HG02943 (cell line): Measurements from ENCODE around the gene LSM2.
"Not testable (repeated sequence)": the region's sequence is repeated elsewhere in the genome, so short reads cannot be mapped to it uniquely, and the experiment has no call there.

Experiments used
- ATAC-seq: cut with Tn5 transposase; IDR thresholded peaks from one replicate; pipeline ENCODE4 v1.9.1; 2021; ENCODE audit warnings: mild to moderate bottlenecking, low read depth, moderate library complexity; ENCODE audit not compliant: unreplicated experiment

Gene LSM2

DNA sequence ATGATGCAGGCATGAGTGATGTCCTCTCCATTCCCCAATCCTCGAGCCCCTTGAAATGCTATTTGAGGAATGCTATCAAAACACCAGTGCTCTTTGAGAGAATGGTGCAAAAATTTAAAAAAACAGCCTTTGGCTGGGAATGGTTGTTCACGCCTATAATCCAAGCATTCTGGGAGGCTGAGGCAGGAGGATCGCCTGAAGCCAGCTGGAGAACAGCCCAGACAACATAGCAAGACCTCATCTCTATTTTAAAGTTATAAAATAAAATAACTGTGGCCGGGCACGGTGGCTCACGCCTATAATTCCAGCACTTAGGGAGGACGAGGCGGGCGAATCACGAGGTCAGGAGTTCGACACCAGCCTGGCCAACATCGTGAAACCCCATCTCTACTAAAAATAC is 7.0 kb downstream of the LSM2 start:
- ATAC-seq, result no peak

DNA sequence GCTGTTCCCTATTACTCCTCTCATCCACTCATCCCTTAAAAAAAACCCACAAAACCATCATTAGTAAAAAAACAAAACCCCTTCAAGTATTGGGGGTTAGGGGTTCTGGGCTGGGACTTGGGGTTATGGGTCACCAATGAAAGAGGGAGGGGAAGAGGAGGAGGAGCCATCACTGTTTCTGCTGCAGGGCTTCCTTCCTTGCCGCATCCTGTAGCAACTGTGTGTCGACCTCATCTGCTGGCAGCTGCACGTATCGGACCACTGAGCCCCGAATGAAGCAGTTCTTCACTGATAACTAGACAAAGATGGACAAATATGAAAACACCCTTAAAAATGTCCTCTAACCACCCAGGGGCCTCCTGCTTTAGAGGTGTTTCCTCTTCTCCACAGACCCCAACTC is 9.2 kb downstream of the LSM2 start:
- ATAC-seq, result no peak

DNA sequence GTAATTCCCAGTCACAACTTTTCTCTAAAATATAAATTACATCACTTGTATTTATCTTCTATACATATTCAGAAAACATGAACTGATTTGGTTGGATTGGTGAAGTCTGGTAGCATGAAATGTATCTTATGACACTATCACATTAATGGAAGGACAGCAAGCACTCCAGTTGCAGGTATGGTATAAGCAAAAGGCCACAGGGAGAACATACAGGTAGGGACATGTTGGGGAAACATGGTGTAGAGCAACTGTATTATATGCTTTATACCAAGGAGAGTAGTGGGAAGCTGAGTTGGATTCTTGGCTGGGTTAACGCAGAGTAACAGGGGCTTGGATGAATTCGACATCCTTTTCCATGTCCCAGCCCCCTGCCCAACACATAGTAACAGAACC is 9.8 kb downstream of the LSM2 start:
- ATAC-seq, result no peak

DNA sequence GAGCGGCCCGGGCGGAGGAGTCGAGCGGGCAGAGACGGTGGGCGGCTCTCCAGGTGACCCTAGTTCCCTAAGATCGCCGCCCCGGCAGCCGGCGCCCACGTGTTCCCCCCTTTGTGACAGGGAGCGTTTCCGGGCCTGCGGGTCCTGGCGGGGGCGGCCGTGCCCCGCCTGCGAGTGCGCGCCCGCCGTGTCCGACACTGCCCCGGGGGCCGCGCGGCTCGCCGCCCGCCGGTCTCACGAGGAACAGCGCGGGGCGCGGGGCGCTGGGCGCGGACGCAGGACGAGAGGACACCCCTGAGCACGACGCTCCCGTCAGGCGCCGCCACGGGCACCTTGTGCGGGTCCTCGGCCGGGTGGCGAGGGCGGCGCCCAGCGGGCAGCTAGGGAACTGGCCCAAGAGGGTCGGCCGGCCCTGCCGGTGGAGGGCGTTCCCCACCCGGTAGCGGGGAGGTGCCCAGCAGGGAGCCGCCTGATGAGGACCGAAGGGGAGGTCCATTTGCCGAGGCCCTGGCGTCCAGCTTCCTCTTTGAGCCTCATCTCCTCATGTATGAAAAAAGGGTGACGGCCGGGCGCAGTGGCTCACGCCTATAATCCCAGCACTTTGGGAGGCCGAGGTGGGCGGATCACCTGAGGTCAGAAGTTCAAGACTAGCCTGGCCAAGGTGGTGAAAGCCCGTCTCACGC is 11.0 kb downstream of the LSM2 start, which contains the start of gene VARS1:
TSS of gene VARS1 (minus strand) at position 137 of the 683 bp plus-strand sequence. CDS start 535 bp downstream, outside the sequence.
- peak; percentile 73 for ATAC-seq

DNA sequence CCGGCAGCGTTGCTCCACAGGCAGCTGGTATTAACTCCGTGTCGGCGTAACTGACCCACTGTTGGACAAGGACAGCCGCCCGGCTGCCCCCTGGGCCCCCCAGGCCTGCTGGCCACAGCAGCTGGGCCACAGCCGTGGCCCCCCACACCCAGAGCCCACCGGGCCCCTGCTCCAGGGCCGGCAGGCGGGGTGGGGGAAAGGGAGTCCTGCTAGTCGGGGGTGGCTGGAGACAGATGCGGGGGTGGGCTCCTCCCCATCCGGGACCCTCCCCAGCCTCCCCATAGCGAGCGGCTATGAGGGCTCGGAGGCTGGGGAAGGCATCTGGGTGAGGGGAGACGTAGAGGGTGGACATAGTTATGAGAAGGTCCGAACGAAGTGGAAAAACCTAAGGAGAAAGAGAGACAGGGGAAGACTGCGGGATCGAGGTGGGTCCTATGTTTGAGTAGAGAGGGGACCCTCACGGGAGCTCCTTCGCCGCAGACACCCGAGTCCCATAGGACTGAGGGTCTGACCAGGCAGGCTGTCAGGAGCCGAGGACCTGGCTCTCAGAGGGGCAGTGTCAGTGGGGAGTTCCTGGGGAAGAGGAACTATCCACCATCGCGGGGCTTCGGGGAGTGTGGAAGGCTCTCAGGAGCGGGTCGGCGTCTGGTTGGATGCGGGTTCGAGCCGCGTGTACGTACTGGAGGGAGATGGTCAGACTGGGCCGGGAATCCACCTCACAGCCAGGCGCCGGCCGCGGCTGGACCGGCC is 11.7 kb downstream of the LSM2 start:
- ATAC-seq, result no peak

DNA sequence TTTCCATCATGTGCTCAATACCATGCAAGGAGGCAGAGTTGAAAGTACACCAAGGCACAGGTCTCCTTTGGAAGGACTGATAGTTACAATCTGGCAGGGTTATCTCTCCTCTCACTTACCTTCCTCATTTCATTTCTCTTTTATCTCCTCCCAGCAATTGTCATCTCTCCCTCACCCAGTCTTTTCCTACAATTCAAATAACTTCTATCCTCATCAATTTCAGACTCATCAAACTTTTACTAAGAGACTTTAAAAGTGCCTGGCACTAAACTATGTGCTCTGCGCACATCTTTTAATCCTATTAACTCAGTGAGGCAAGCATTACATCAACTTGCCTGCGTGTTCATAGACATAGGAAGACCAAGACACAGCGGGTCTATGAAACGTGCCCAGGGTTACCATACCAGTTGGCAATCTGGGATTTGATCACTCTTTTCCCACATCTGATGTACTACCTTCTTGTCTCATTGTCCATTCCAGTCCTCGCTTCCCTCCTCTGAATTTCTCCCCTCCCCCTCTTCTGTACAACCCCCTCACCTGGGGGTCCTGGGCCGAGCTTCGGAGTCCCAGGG is 12.4 kb downstream of the LSM2 start:
- ATAC-seq, result no peak

DNA sequence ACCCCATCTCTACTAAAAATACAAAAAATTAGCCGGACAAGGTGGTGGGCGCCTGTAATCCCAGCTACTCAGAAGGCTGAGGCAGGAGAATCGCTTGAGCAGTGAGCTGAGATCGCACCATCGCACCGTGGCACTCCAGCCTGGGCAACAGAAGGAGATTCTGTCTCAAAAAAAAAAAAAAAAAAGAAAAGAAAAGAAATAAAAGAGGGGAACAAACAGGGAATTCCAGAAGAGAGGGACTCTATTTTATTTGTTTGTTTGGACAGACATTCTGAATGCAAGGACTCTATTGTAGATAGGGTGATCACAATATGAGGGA is 12.9 kb downstream of the LSM2 start:
- ATAC-seq, result not testable (repeated sequence)

DNA sequence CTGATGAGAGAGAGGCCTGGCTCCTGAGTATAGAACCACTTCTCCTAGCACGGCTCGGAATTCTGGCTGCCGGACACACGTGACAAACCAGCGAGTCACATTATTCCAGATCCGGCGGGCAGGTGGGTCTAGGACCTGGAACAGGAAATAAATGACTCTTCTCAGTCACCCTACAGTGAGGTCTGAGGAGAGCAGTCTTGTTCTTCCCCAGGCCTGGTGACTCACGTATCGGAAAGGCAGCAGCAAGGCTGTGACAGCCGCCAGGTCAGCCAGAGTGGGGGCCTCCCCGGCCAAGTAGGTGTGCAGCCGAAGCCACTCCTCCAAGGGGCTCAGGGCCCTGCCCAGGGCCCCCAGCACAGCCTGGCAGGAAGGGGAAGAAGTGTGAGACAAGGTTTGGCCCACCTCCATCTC is 14.0 kb downstream of the LSM2 start:
- ATAC-seq, result no peak

DNA sequence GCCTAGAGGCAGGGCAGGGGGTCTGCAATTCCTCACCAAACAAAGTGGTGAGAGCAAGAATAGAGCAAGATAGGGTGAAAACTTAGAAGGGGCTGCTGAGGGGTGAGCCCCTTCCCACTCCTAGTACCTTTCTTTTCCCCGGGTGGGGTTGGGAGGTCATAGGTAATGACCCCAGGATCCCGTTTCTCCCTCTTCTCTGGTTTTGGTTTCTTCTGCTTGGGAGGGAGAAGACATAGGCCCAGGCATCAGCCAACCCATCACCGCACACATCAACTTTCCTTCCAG is 14.7 kb downstream of the LSM2 start:
- ATAC-seq, result no peak

DNA sequence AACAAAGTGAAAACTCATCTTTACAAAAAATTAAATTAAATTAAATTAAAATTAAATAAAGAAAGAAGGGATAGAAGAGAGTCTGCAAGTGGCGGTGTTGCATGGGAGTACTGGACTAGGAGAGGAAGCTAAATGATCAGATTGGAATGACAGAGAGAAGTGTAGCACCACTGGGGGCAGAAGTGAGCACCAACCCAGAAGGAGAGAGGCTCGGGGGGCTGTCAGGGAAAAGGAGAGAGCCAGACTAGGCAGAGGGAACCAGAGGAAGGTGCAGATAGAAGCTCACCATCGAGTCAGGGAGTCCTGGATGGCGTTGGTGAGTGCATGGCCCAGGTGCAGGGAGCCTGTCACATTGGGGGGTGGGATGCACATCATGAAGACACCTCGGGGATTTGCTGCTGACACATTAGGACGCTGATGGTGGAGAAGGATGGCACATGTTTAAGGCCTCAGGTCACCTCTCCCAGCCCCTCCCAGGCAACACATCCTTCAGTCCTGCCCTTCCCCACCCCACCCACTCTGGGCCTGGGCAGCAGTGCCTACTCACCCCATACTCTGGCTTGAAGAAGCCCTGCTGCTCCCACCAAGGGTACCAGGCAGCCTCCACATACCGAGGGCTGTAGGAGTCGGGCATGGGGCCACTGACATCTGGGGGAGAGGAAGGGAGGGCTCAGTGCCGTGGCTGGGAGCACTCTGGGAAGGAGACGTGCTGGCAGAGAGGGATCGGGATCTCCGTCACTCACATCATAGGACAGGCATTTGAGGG is 15.3 kb downstream of the LSM2 start:
- no peak for ATAC-seq

DNA sequence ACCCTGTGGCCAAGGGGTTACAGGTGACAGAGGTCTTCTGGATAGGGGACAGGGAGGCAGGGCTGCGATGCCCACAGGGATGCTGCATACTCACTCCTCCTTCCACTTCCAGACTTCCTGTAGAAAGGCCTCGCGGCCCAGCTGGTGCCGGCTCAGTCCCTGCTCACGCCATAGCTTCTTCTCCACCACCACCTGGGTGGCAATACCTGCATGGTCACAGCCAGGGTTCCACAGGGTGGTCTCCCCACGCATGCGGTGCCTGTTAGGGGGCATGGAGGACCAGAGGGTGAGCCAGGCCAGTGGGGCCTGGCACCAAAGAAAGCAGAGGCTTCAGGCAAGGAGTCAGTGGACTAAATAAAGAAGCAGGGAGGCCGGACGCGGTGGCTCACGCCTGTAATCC is 21.3 kb downstream of the LSM2 start:
- ATAC-seq, result no peak

DNA sequence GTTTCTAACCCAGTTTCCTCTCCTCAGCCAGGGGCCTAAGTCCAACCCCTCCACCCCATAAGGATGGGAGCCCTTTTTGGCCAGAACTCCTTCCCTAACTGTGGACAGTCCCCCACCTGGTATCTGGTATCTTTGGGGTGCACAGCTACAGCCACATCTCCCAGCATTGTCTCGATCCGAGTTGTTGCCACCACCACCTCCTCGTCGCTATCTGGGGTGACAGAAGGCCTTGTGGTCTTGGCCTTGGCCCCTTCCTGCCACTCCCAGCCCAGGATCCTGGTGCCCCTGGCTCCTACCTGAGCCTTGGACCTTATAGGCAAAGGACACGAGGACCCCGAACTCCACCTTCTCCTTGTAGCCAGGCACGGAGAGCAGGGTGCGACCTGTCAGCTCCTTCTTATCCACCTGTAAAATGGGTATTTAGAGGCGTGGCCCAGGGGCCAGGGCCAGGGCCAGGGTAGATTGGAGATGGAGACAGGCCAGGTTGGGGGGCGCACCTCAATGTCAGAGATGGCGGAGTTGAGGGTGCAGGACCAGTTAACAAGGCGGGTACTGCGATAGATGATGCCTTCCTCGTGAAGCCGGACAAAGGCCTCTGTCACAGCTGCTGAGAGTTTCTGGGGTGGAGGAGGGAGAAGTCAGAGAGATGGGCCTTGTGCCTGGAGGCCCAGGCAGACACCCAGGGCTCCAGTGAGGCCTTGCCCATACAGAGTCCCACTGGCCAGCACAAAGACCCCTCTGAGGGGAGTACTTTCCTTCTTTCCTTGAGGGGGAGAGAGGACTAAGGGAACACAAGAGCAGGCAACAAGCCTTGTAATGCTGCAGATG is 22.5 kb downstream of the LSM2 start:
- no peak for ATAC-seq

DNA sequence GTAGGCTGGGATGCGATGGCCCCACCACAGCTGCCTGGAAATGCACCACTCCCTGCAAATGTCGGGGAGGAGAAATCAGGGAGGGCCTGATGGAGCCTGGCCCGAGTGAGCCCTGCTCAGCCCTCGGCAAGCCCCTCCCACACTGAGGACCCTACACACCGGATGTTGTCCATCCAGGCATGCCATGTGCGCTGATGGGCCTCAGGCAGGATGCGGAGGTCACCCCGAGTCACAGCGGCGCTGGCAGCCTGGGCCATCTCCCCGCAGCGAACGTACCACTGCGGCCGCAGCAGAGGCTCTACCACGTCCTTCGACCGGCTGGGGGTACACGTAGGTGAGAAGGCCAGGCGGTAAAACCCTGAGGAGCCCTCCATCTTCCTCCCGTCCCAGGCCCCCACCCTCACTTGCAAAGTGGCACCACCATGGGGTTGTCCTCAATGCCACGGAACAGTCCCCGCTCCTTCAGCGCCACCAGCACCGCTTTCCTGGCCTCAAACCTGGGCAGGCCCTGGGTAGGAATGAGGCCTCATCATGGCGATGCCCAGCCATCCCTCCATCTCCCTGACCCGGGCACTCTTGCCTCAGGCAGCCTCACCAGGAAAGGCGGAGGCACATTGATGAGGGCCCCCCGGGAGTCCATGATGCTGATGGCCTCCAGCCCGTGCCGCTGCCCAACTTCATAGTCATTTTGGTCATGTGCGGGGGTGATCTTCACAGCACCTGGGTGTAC is 24.5 kb downstream of the LSM2 start:
- ATAC-seq, result no peak

DNA sequence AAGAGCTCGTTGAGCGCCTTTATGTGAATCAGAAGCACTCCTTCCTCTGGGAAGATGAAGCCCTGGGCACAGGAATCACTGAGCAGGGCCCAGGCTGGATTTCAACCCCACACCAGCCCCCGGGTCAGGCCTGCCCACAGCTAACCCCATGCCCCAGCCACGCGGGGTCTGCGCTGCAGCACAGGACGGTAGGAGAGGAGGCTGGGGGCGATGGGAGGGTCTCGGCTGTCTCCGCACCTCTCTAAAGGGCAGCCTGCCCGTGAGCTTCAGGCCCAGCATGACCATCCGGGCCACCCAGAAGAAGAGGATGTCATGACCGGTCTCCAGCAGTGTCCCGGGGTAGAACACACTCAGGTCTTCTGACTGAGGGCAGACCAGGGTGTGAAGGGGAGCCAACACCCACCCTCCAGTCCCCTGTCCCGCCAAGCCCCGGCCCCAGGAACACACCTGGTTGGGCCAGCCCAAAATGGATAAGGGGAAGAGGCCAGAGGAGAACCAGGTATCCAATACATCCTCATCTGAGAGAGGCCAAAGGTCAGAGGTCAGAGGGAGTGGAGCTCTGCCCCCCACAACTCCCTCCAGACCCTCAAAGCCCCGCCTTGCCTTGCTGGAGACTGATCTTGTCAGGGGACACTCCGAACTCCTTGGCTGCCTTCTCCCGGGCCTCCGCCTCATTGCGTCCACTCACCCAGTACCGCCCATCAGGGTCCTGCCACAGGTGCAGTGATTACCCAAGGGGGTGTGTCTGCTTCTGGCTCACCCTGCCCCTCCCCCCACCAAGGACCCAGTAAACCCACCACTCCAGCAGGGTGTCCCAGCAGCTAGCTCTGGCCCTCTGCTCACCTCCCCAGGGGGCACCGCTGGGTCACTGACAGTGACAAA is 25.3 kb downstream of the LSM2 start:
- ATAC-seq, result no peak

DNA sequence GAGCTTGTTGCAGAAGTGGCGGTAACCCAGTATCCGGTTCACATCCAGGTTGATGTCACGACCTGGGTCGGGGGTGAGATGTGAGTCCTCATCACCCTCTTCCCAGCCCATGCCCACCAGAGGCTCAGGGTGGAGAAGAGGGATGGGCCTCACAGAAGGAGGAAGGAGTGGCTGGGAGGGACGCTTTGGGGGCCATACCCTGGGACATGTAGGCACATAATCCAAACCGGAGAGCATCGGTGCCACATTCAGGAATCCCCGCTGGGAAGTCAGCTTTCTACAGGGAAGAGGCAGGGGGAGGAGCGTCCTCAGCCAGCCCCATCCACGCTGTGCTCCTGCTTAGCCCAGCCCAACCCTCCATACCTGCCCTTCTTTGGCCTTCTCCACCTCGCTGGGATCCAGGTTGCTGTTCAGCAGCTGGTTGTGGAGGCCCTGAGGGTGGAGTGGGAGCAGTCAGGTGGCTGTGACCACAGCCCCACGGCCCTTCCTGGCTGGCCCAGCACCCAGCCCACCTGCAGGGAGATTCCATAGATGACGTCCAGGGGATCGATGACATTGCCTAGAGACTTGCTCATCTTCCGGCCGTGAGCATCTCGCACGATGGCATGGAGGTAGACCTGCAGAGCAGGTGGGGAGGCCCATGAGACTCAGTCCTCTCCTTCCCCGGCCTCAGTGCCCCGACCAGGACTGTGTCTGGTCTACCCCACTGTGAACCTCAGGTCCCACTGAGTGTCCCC is 26.1 kb downstream of the LSM2 start:
- ATAC-seq, result no peak

DNA sequence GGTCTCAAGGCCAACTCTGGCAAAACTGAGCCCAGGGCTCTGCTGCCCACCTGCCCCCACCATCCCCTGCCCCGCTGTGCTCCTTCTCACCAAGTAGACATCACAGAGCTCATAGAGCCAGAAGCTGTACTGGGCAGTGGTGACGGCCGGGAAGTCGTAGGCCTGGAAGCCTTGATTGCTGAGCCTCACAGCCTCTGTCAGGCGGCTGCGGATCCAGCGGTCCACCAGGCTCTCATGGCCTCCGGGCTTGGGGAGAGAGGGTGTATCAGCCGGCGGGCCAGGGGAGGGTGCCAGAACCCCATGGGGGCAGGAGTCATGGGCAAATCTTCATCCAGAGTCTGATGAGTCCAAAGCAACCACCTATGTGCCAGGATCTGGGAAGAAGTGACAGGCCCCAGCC is 26.9 kb downstream of the LSM2 start:
- no peak for ATAC-seq

DNA sequence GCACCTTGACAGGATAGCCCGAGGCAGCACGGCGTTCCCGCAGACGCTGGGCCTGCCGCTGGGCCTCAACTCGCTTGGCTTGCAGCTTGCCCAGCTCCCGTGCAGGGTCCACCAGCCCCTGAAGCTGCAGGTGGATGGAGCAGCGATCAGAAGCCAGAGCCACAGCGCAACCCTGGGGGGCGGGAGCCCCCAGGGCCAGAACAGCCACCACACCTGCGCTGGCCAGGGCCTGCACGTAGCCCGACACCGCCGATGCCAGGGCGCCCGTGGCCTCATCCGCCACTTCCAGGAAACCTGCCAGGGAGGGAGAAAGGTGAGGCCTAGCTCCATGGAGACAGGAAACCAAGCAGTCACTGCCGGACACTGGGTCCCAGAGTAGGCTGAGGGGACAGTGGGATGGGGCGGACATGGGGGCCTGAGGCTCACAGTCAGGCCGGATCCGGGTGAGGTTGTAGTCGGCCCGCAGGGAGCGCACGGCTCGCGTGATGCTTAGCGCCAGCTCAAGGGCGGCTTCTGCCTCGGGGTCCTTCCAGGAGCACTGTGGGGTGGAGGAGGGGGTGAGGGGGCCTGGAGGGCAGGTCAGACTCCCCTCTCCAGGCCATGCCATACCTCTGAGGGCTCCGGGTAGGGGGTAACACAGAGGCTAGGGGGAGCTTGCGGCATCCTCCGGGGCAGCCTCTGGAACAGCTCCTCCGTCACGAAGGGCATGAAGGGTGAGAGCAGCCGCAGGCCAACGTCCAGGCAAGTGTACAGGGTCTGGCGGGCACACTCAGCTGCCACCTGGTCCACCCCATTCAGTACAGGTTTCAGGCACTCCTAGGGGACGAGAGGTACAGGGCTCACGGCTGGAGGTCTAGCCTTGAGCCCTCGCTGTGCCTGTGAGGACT is 27.5 kb downstream of the LSM2 start:
- no peak for ATAC-seq
